SW480 (cell line): Measurements from ENCODE around the gene ADAMTS4.

Experiments used
- DNase-seq: peaks from one replicate; pipeline ENCODE4 v3.0.0-alpha.2; 2016; ENCODE audit warnings: low spot score

Gene ADAMTS4

GRCh38 chr1:161196111-161196510 lies 2.7 kb downstream of the ADAMTS4 start:
- DNase-seq, result no peak

GRCh38 chr1:161195171-161195570 lies 3.7 kb downstream of the ADAMTS4 start:
- no peak for DNase-seq

- no peak for DNase-seq
These were observed 5.2 kb downstream of the ADAMTS4 start for GRCh38 chr1:161193561-161194235.

GRCh38 chr1:161192476-161193465 lies 6.1 kb downstream of the ADAMTS4 start:
- DNase-seq, result peak; percentile 62

- DNase-seq, result no peak
These were observed 6.9 kb downstream of the ADAMTS4 start for GRCh38 chr1:161191971-161192370.

- no peak for DNase-seq
These were observed 7.8 kb downstream of the ADAMTS4 start for GRCh38 chr1:161190962-161191521.

- DNase-seq, result no peak
These were observed 9.8 kb downstream of the ADAMTS4 start for GRCh38 chr1:161189036-161189435.

GRCh38 chr1:161188381-161188780 lies 10.5 kb downstream of the ADAMTS4 start:
- no peak for DNase-seq

- no peak for DNase-seq
These were observed 11.5 kb downstream of the ADAMTS4 start for GRCh38 chr1:161187311-161187710.

- DNase-seq, result no peak
These were observed 13.0 kb downstream of the ADAMTS4 start for GRCh38 chr1:161185732-161186311.

- DNase-seq, result no peak
These were observed 13.6 kb downstream of the ADAMTS4 start for GRCh38 chr1:161185282-161185682.

- DNase-seq, result peak; percentile 40
These were observed 16.6 kb downstream of the ADAMTS4 start for GRCh38 chr1:161182214-161182613.

- DNase-seq, result no peak
These were observed 18.2 kb downstream of the ADAMTS4 start for GRCh38 chr1:161180639-161181038.

GRCh38 chr1:161179698-161180097 lies 19.2 kb downstream of the ADAMTS4 start:
- no peak for DNase-seq

GRCh38 chr1:161177936-161178244 lies 21.0 kb downstream of the ADAMTS4 start:
- DNase-seq, result no peak

- peak; percentile 92 for DNase-seq
These were observed 21.5 kb downstream of the ADAMTS4 start, which contains the start of gene B4GALT3 for GRCh38 chr1:161177112-161177935. Gene B4GALT3, minus strand, starts transcription at chr1:161177507. Its CDS starts 1,447 bp downstream, at chr1:161176060.

- no peak for DNase-seq
These were observed 22.3 kb downstream of the ADAMTS4 start for GRCh38 chr1:161176468-161177111.

GRCh38 chr1:161175771-161176453 lies 22.9 kb downstream of the ADAMTS4 start:
- no peak for DNase-seq

GRCh38 chr1:161174911-161175310 lies 23.9 kb downstream of the ADAMTS4 start:
- no peak for DNase-seq

GRCh38 chr1:161173711-161174110 lies 25.1 kb downstream of the ADAMTS4 start:
- DNase-seq, result no peak
